Muscle layer of duodenum (tissue), 2 donors: ENCODE results near the gene TBC1D4.

Experiments
- H3K27ac ChIP-seq: one replicate; pipeline ENCODE4 v1.7.0; 2013; ENCODE audit warnings: mild to moderate bottlenecking, low read length
- H3K27me3 ChIP-seq: one replicate; pipeline ENCODE4 v1.7.0; 2013; ENCODE audit warnings: low read depth, mild to moderate bottlenecking, control low read depth, low read length
- H3K36me3 ChIP-seq, 2 donors: one replicate each; pipeline ENCODE4 v1.7.0; 2013; ENCODE audit warnings: low read length in 2 of 2, control low read depth in 1 of 2, mild to moderate bottlenecking in 1 of 2; ENCODE audit not compliant: insufficient read depth in 2 of 2, control insufficient read depth in 1 of 2
- H3K4me1 ChIP-seq, 2 donors: one replicate each; pipeline ENCODE4 v1.7.0; 2013; ENCODE audit warnings: low read length in 2 of 2, mild to moderate bottlenecking in 2 of 2, control low read depth in 1 of 2, moderate library complexity in 1 of 2; ENCODE audit not compliant: insufficient read depth in 2 of 2, control insufficient read depth in 1 of 2
- H3K4me3 ChIP-seq, 2 donors: one replicate each; pipeline ENCODE4 v1.7.0; 2013; ENCODE audit warnings: low read length in 2 of 2, low read depth in 1 of 2, mild to moderate bottlenecking in 1 of 2
- H3K9me3 ChIP-seq, 2 donors: one replicate each; pipeline ENCODE4 v1.7.0; 2013; ENCODE audit warnings: low read length in 2 of 2, control low read depth in 1 of 2, mild to moderate bottlenecking in 1 of 2; ENCODE audit not compliant: control insufficient read depth in 1 of 2
- donor health status: healthy.

TBC1D4 gene

GRCh38 chr13:75425216-75426009, 56.6 kb downstream of the TBC1D4 start:
- Histone ChIP-seq H3K4me1 (peaks cover 0 to 3% of the 10 kb centered on the region in 2 donors), H3K9me3 (no peaks in the 10 kb centered on the region), H3K27me3 (no peaks in the 10 kb centered on the region), H3K4me3 (no peak overlapping the region), H3K36me3 (no peaks in the 10 kb centered on the region), H3K27ac (no peak overlapping the region)

GRCh38 chr13:75423946-75424345, 58.0 kb downstream of the TBC1D4 start:
- H3K36me3 ChIP-seq = no peaks in the 10 kb centered on the region
- no peak overlapping the region for H3K4me3 ChIP-seq
- H3K9me3 ChIP-seq = no peaks in the 10 kb centered on the region
- H3K27me3 ChIP-seq = no peaks in the 10 kb centered on the region
- H3K4me1 ChIP-seq = peaks cover 0 to 3% of the 10 kb centered on the region in 2 donors
- no peak overlapping the region for H3K27ac ChIP-seq

GRCh38 chr13:75422028-75422427, 59.9 kb downstream of the TBC1D4 start:
- H3K9me3 ChIP-seq = no peaks in the 10 kb centered on the region
- H3K36me3 ChIP-seq = no peaks in the 10 kb centered on the region
- no peaks in the 10 kb centered on the region for H3K27me3 ChIP-seq
- H3K4me1 ChIP-seq = peaks cover 0 to 19% of the 10 kb centered on the region in 2 donors
- no peak overlapping the region for H3K4me3 ChIP-seq
- no peak overlapping the region for H3K27ac ChIP-seq

- Histone ChIP-seq H3K27me3 (no peaks in the 10 kb centered on the region), H3K4me1 (peaks cover 0 to 26% of the 10 kb centered on the region in 2 donors), H3K4me3 (no peak overlapping the region), H3K36me3 (no peaks in the 10 kb centered on the region), H3K9me3 (no peaks in the 10 kb centered on the region), H3K27ac (no peak overlapping the region)
Observed at GRCh38 chr13:75421133-75421532, 60.8 kb downstream of the TBC1D4 start.

- Histone ChIP-seq H3K27me3 (no peaks in the 10 kb centered on the region), H3K27ac (no peak overlapping the region), H3K9me3 (no peaks in the 10 kb centered on the region), H3K36me3 (no peaks in the 10 kb centered on the region), H3K4me3 (no peak overlapping the region), H3K4me1 (peaks cover 0 to 26% of the 10 kb centered on the region in 2 donors)
Observed at GRCh38 chr13:75419656-75420055, 62.3 kb downstream of the TBC1D4 start.

- H3K9me3 ChIP-seq = no peaks in the 10 kb centered on the region
- H3K4me1 ChIP-seq = peaks cover 0 to 26% of the 10 kb centered on the region in 2 donors
- no peaks in the 10 kb centered on the region for H3K36me3 ChIP-seq
- H3K27me3 ChIP-seq = no peaks in the 10 kb centered on the region
- H3K4me3 ChIP-seq = no peak overlapping the region
- no peak overlapping the region for H3K27ac ChIP-seq
Observed at GRCh38 chr13:75418997-75419396, 63.0 kb downstream of the TBC1D4 start.

GRCh38 chr13:75418186-75418843, 63.7 kb downstream of the TBC1D4 start:
- Histone ChIP-seq H3K4me1 (peaks cover 0 to 26% of the 10 kb centered on the region in 2 donors), H3K27me3 (no peaks in the 10 kb centered on the region), H3K36me3 (no peaks in the 10 kb centered on the region), H3K9me3 (no peaks in the 10 kb centered on the region), H3K27ac (no peak overlapping the region), H3K4me3 (no peak overlapping the region)

- H3K27ac ChIP-seq = no peak overlapping the region
- peaks cover 0 to 26% of the 10 kb centered on the region in 2 donors for H3K4me1 ChIP-seq
- no peaks in the 10 kb centered on the region for H3K9me3 ChIP-seq
- no peaks in the 10 kb centered on the region for H3K27me3 ChIP-seq
- no peak overlapping the region for H3K4me3 ChIP-seq
- H3K36me3 ChIP-seq = no peaks in the 10 kb centered on the region
Observed at GRCh38 chr13:75417656-75418055, 64.3 kb downstream of the TBC1D4 start.

- Histone ChIP-seq H3K4me3 (no peak overlapping the region), H3K9me3 (no peaks in the 10 kb centered on the region), H3K27me3 (no peaks in the 10 kb centered on the region), H3K36me3 (no peaks in the 10 kb centered on the region), H3K4me1 (peaks cover 0 to 26% of the 10 kb centered on the region in 2 donors), H3K27ac (no peak overlapping the region)
Observed at GRCh38 chr13:75417012-75417384, 65.0 kb downstream of the TBC1D4 start.

GRCh38 chr13:75416327-75417011, 65.5 kb downstream of the TBC1D4 start:
- Histone ChIP-seq H3K4me3 (no peak overlapping the region), H3K9me3 (no peaks in the 10 kb centered on the region), H3K4me1 (peaks cover 0 to 26% of the 10 kb centered on the region in 2 donors), H3K27me3 (no peaks in the 10 kb centered on the region), H3K36me3 (no peaks in the 10 kb centered on the region), H3K27ac (no peak overlapping the region)

- Histone ChIP-seq H3K27me3 (no peaks in the 10 kb centered on the region), H3K36me3 (no peaks in the 10 kb centered on the region), H3K27ac (no peak overlapping the region), H3K4me1 (peaks cover 0 to 22% of the 10 kb centered on the region in 2 donors), H3K9me3 (no peaks in the 10 kb centered on the region), H3K4me3 (no peak overlapping the region)
Observed at GRCh38 chr13:75415694-75416093, 66.3 kb downstream of the TBC1D4 start.
